Measurements from ENCODE around the gene TRPC3. TPM values are rescaled to one million over a fixed set of nuclear protein-coding genes. Genes with fewer than 3 reads are reported as not detected.

TRPC3 gene
- total RNA-seq, 1 experiment from 2014 or later, result 0.25 TPM

DNA sequence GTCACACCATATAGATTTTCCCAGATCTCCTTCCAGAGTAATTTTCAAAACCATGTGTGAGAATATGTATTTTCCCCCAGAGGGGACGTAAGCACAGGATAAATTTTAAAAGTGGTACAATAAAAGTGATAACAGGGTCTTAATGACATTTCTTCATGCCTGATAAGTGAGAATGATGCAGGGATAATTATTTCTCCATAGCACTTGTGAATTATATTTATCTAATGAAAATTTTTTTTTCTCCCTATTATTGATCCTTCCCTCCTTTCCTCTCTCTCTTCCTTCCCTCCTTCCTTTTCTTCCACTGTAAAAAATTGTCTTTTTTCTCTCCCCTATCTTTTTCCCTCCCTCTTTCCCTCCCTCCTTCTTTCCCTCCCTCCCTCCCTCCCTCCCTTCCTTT lies 17.0 kb upstream of the TRPC3 start:
- H3K9me2 ChIP-seq (ENCODE audit: insufficient read depth), result no peaks in the 10 kb centered on the region
- no peaks in the 10 kb centered on the region for H3K4me1 ChIP-seq (ENCODE audit: control insufficient read depth in 1 of 2, insufficient read depth in 2 of 2, low read length in 2 of 2)
- ATAC-seq (no peak), DNase-seq (ENCODE audit: low read depth, low spot score) (no peak)
- no TSS peak for BruUV-seq (replicated peaks)
- TF ChIP-seq POLR2AphosphoS5 (IDR thresholded peaks at IDR 0.05; ENCODE audit: low read depth, low read length) (no peak), CBX3 (IDR thresholded peaks at IDR 0.05; ENCODE audit: low read depth) (no peak), POLR2A (IDR thresholded peaks at IDR 0.05; ENCODE audit: borderline replicate concordance, extremely low read depth, insufficient read depth, insufficient read length) (no peak), ELF1 (IDR thresholded peaks at IDR 0.05; ENCODE audit: borderline replicate concordance, low read depth) (no peak), RAD21 (IDR thresholded peaks at IDR 0.05; ENCODE audit: low read depth) (no peak), EZH2 (IDR thresholded peaks at IDR 0.05) (no peak), SP1 (IDR thresholded peaks at IDR 0.05; ENCODE audit: low read depth) (no peak), SRF (IDR thresholded peaks at IDR 0.05; ENCODE audit: low read depth) (no peak), CEBPB (IDR thresholded peaks at IDR 0.05; ENCODE audit: low read depth) (no peak)
- TF ChIP-seq, protein P1, sequence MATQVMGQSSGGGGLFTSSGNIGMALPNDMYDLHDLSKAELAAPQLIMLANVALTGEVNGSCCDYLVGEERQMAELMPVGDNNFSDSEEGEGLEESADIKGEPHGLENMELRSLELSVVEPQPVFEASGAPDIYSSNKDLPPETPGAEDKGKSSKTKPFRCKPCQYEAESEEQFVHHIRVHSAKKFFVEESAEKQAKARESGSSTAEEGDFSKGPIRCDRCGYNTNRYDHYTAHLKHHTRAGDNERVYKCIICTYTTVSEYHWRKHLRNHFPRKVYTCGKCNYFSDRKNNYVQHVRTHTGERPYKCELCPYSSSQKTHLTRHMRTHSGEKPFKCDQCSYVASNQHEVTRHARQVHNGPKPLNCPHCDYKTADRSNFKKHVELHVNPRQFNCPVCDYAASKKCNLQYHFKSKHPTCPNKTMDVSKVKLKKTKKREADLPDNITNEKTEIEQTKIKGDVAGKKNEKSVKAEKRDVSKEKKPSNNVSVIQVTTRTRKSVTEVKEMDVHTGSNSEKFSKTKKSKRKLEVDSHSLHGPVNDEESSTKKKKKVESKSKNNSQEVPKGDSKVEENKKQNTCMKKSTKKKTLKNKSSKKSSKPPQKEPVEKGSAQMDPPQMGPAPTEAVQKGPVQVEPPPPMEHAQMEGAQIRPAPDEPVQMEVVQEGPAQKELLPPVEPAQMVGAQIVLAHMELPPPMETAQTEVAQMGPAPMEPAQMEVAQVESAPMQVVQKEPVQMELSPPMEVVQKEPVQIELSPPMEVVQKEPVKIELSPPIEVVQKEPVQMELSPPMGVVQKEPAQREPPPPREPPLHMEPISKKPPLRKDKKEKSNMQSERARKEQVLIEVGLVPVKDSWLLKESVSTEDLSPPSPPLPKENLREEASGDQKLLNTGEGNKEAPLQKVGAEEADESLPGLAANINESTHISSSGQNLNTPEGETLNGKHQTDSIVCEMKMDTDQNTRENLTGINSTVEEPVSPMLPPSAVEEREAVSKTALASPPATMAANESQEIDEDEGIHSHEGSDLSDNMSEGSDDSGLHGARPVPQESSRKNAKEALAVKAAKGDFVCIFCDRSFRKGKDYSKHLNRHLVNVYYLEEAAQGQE (IDR thresholded peaks at IDR 0.05; ENCODE audit: low read depth), result no peak
- TF ChIP-seq, protein P2, sequence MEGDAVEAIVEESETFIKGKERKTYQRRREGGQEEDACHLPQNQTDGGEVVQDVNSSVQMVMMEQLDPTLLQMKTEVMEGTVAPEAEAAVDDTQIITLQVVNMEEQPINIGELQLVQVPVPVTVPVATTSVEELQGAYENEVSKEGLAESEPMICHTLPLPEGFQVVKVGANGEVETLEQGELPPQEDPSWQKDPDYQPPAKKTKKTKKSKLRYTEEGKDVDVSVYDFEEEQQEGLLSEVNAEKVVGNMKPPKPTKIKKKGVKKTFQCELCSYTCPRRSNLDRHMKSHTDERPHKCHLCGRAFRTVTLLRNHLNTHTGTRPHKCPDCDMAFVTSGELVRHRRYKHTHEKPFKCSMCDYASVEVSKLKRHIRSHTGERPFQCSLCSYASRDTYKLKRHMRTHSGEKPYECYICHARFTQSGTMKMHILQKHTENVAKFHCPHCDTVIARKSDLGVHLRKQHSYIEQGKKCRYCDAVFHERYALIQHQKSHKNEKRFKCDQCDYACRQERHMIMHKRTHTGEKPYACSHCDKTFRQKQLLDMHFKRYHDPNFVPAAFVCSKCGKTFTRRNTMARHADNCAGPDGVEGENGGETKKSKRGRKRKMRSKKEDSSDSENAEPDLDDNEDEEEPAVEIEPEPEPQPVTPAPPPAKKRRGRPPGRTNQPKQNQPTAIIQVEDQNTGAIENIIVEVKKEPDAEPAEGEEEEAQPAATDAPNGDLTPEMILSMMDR (IDR thresholded peaks at IDR 0.05 in 2 of 3, conservative IDR thresholded peaks at IDR 0.05 in 1 of 3; ENCODE audit: borderline replicate concordance in 1 of 3, insufficient read depth in 1 of 3, low read depth in 2 of 3, low read length in 2 of 3), result no peak
- TF ChIP-seq, protein P3, sequence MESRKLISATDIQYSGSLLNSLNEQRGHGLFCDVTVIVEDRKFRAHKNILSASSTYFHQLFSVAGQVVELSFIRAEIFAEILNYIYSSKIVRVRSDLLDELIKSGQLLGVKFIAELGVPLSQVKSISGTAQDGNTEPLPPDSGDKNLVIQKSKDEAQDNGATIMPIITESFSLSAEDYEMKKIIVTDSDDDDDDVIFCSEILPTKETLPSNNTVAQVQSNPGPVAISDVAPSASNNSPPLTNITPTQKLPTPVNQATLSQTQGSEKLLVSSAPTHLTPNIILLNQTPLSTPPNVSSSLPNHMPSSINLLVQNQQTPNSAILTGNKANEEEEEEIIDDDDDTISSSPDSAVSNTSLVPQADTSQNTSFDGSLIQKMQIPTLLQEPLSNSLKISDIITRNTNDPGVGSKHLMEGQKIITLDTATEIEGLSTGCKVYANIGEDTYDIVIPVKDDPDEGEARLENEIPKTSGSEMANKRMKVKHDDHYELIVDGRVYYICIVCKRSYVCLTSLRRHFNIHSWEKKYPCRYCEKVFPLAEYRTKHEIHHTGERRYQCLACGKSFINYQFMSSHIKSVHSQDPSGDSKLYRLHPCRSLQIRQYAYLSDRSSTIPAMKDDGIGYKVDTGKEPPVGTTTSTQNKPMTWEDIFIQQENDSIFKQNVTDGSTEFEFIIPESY (IDR thresholded peaks at IDR 0.05; ENCODE audit: extremely low read depth, insufficient replicate concordance, low read length), result no peak
- H3K27me3 ChIP-seq (ENCODE audit: insufficient read depth, low read length), result no peaks in the 10 kb centered on the region
- no peaks in the 10 kb centered on the region for H3K9me3 ChIP-seq (ENCODE audit: control insufficient read depth in 1 of 2, insufficient read depth in 1 of 2, low read depth in 1 of 2, low read length in 2 of 2)
- RAD21 ChIA-PET (ENCODE audit: low non-redundant PET in 1 of 2, low total read pairs in 2 of 2, uncharacterized antibody in 2 of 2, unreplicated experiment in 2 of 2), result no interaction called here
- no peaks in the 10 kb centered on the region for H3K36me3 ChIP-seq (ENCODE audit: control insufficient read depth in 1 of 2, insufficient read depth in 2 of 2, low read length in 2 of 2)
- POLR2A ChIA-PET, result no interaction called here
- no peak overlapping the region for H3K27ac ChIP-seq (ENCODE audit: low read depth, low read length)
- no peak overlapping the region for H2AFZ ChIP-seq (ENCODE audit: low read depth, low read length, poor library complexity, severe bottlenecking)
- H4K20me1 ChIP-seq (ENCODE audit: insufficient read depth), result no peaks in the 10 kb centered on the region
- no peaks in the 10 kb centered on the region for H3K79me2 ChIP-seq (ENCODE audit: insufficient read depth, low read length)
- CTCF ChIA-PET, result no interaction called here
- H3K4me3 ChIP-seq (replicated peaks in 1 of 2; ENCODE audit: low read depth in 1 of 2, low read length in 2 of 2), result no peak overlapping the region
- no peak overlapping the region for H3K9ac ChIP-seq (ENCODE audit: low read length)
- intact Hi-C loops (cut with micrococcal nuclease), result no loop called here
- no peak overlapping the region for H3K4me2 ChIP-seq (ENCODE audit: low read length)

All from HCT116 (cell line).